OCI-LY7 (cell line): Measurements from ENCODE around the gene SLC37A1. TPM values are rescaled to one million over a fixed set of nuclear protein-coding genes. Genes with fewer than 3 reads are reported as not detected.

Source experiments
- BruUV-seq: library from RNA; stranded (reverse); fragments of 400-500 nt; replicated peaks from 2 replicates; lab custom pipeline; 2021; lab: Mats Ljungman, UMichigan
- CTCF ChIA-PET: fragments of 300-600 bp; sonication (Branson Sonifier 250); formaldehyde crosslinking; loops from one replicate; lab custom pipeline; 2022; ENCODE audit warnings: antibody characterized with exemption; ENCODE audit not compliant: unreplicated experiment; lab: Charles Lee
- POLR2A ChIA-PET: fragments of 300-600 bp; sonication (Branson Sonifier 250); formaldehyde crosslinking; loops from one replicate; lab custom pipeline; 2022; ENCODE audit warnings: antibody characterized with exemption; lab: Charles Lee
- DNase-seq: peaks from one replicate; pipeline ENCODE4 v3.0.0-alpha.2; 2015; ENCODE audit warnings: low spot score
- H2AFZ ChIP-seq: fragments of 200-600 bp; sonication (generic), shearing (Covaris generic); 2 replicates; pipeline ENCODE4 v1.6.1; 2014; ENCODE audit warnings: mild to moderate bottlenecking, antibody characterized with exemption, low read length, moderate library complexity
- H3K27ac ChIP-seq: fragments of 200-600 bp; sonication (generic); 2 replicates; pipeline ENCODE4 v1.5.1; 2014; ENCODE audit warnings: mixed run types, low read depth, mild to moderate bottlenecking, moderate library complexity, low read length, inconsistent platforms; ENCODE audit not compliant: poor library complexity, severe bottlenecking
- H3K36me3 ChIP-seq: fragments of 200-600 bp; sonication (generic); 2 replicates; pipeline ENCODE4 v1.6.1; 2014; ENCODE audit warnings: mild to moderate bottlenecking, antibody characterized with exemption, low read length, moderate library complexity, mixed read lengths; ENCODE audit not compliant: insufficient read depth
- H3K4me1 ChIP-seq: fragments of 200-600 bp; sonication (generic); 2 replicates; pipeline ENCODE4 v1.5.1; 2014; ENCODE audit warnings: mild to moderate bottlenecking, low read length; ENCODE audit not compliant: insufficient read depth, poor library complexity, severe bottlenecking
- H3K4me2 ChIP-seq: fragments of 200-600 bp; sonication (generic); 2 replicates; pipeline ENCODE4 v1.6.1; 2014; ENCODE audit warnings: mild to moderate bottlenecking, low read length
- H3K4me3 ChIP-seq: fragments of 200-600 bp; sonication (generic); 2 replicates; pipeline ENCODE4 v1.5.1; 2014; ENCODE audit warnings: mild to moderate bottlenecking, low read depth, low read length; ENCODE audit not compliant: poor library complexity, severe bottlenecking
- H3K79me2 ChIP-seq: fragments of 200-600 bp; sonication (generic); 2 replicates; pipeline ENCODE4 v1.6.1; 2016; ENCODE audit warnings: low read depth, mild to moderate bottlenecking, low read length, moderate library complexity, mixed read lengths; ENCODE audit not compliant: insufficient read depth
- H3K9me2 ChIP-seq: fragments of 200-600 bp; sonication (generic); 2 replicates; pipeline ENCODE4 v1.6.1; 2016; ENCODE audit warnings: mild to moderate bottlenecking, low read length, mixed read lengths; ENCODE audit not compliant: insufficient read depth
- H3K9me3 ChIP-seq: fragments of 200-600 bp; sonication (generic); 2 replicates; pipeline ENCODE4 v1.6.1; 2014; ENCODE audit warnings: mild to moderate bottlenecking, mixed run types, low read length, mixed read lengths
- H4K20me1 ChIP-seq: fragments of 200-600 bp; sonication (generic); 2 replicates; pipeline ENCODE4 v1.6.1; 2014; ENCODE audit warnings: mild to moderate bottlenecking, antibody characterized with exemption, low read length, moderate library complexity, mixed read lengths; ENCODE audit not compliant: insufficient read depth
- CTCF ChIP-seq: fragments of 200-600 bp; sonication (generic); conservative IDR thresholded peaks from 2 replicates; pipeline ENCODE4 v1.5.1; 2014; ENCODE audit warnings: mild to moderate bottlenecking, antibody characterized with exemption, low read length, moderate library complexity, mixed read lengths
- EZH2phosphoT487 ChIP-seq: fragments of 200-600 bp; sonication (generic); IDR thresholded peaks from 2 replicates; pipeline ENCODE4 v1.6.1; 2018; ENCODE audit warnings: low read depth, borderline replicate concordance, mild to moderate bottlenecking, mixed run types, antibody characterized with exemption, low read length, moderate library complexity, mixed read lengths
- intact Hi-C: fragments of 100-400 bp; cut with micrococcal nuclease; formaldehyde crosslinking; loops from one replicate; pipeline ENCODE4 v1.10.0; 2022; ENCODE audit not compliant: unreplicated experiment
- total RNA-seq, 2 experiments: library from RNA; depleted of rRNA in 1 of 2; stranded (reverse); fragments of >200 nt in 1 of 2; shearing (Covaris generic) in 1 of 2; gene quantifications; 2 replicates each; pipeline ENCODE4 v1.2.3, GENCODE V29; 2014 to 2022

Gene SLC37A1
- total RNA-seq, 2 experiments from 2014 or later, result 22.5 to 27.6 TPM

GRCh38 chr21:42581993-42582786, 68.5 kb downstream of the SLC37A1 start:
- Histone ChIP-seq H3K4me1 (no peaks in the 10 kb centered on the region), H3K4me2 (no peak overlapping the region), H4K20me1 (no peaks in the 10 kb centered on the region), H3K36me3 (peaks cover 4% of the 10 kb centered on the region; the same call in 1 of the 2 replicates), H2AFZ (no peak overlapping the region), H3K9me2 (no peaks in the 10 kb centered on the region), H3K79me2 (no peaks in the 10 kb centered on the region), H3K9me3 (no peaks in the 10 kb centered on the region), H3K4me3 (no peak overlapping the region), H3K27ac (no peak overlapping the region)
- intact Hi-C loops, result no loop called here
- BruUV-seq, result no TSS peak
- POLR2A ChIA-PET, result no interaction called here
- no peak for DNase-seq
- no peak for TF ChIP-seq CTCF
- TF ChIP-seq EZH2phosphoT487, result no peak
- CTCF ChIA-PET, result no interaction called here

GRCh38 chr21:42582787-42583476, 69.3 kb downstream of the SLC37A1 start:
- Histone ChIP-seq H3K4me1 (no peaks in the 10 kb centered on the region), H3K4me3 (no peak overlapping the region), H3K9me2 (no peaks in the 10 kb centered on the region), H3K79me2 (no peaks in the 10 kb centered on the region), H3K4me2 (no peak overlapping the region), H2AFZ (no peak overlapping the region), H3K36me3 (no peaks in the 10 kb centered on the region; the same call in 1 of the 2 replicates), H3K27ac (no peak overlapping the region), H4K20me1 (no peaks in the 10 kb centered on the region), H3K9me3 (no peaks in the 10 kb centered on the region)
- no TSS peak for BruUV-seq
- no peak for DNase-seq
- CTCF ChIA-PET, result no interaction called here
- intact Hi-C loops, result no loop called here
- POLR2A ChIA-PET, result no interaction called here
- TF ChIP-seq CTCF (no peak), EZH2phosphoT487 (no peak)
